Measurements from ENCODE around the gene DTX1.

GRCh38 chr12:113063396-113064350 is 7.1 kb downstream of the DTX1 start:
- TF ChIP-seq POLR2A (IDR thresholded peaks at IDR 0.05): no peak
- no peak for TF ChIP-seq CTCF (IDR thresholded peaks at IDR 0.05 in 4 of 5, conservative IDR thresholded peaks at IDR 0.05 in 1 of 5)
